Endothelial cell of umbilical vein (primary cell): ENCODE results near the gene KRT31.
"Not testable (repeated sequence)": the region's sequence is repeated elsewhere in the genome, so short reads cannot be mapped to it uniquely, and the experiment has no call there.

Experiments used
- JUN ChIP-seq: IDR thresholded peaks from 2 replicates; pipeline ENCODE4 v1.6.1; 2011; ENCODE audit warnings: borderline replicate concordance, low read depth; ENCODE audit not compliant: insufficient read length, insufficient read depth
- MYC ChIP-seq: IDR thresholded peaks from one replicate; pipeline ENCODE4 v1.6.1; 2011; ENCODE audit warnings: mild to moderate bottlenecking, low read depth, low read length
- POLR2A ChIP-seq: IDR thresholded peaks from 2 replicates; pipeline ENCODE4 v1.6.1; 2012; ENCODE audit warnings: low read depth, mild to moderate bottlenecking, control low read depth, low read length
- POLR2AphosphoS5 ChIP-seq: IDR thresholded peaks from 2 replicates; pipeline ENCODE4 v1.6.1; 2012; ENCODE audit warnings: low read depth, mild to moderate bottlenecking, control low read depth, low read length, moderate library complexity; ENCODE audit not compliant: insufficient read depth
- TF ChIP-seq, protein P1 (sequence below), 2 donors: IDR thresholded peaks; 1 replicate in 1 of 2; 2 replicates in 1 of 2; pipeline ENCODE4 v1.5.1; 2011; ENCODE audit warnings: low read length in 2 of 2, mild to moderate bottlenecking in 2 of 2, moderate library complexity in 2 of 2, control low read depth in 1 of 2, inconsistent platforms in 1 of 2, low read depth in 1 of 2; ENCODE audit not compliant: insufficient read depth in 1 of 2; ENCODE audit errors: extremely low read depth in 1 of 2

DNA sequence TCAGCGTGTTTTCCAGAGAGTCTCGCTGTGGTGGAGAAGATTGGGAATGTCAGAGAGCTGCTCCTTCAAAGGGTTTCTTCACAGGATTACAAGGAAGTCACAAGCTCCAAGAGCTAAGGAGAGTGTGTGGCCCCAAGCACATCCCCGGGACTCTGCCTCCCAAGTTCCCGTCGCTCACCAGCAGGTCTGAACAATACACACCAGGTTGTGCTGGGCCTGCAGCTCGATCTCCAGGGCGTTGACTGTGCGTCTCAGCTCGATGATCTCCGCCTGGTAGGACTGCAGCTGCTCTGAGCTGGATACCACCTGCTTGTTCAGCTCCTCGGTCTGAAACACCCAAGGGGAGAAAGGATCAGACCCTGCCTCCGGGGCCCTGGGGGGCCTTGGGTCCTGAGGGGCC, 2.4 kb downstream of the KRT31 start:
- TF ChIP-seq, protein P1, sequence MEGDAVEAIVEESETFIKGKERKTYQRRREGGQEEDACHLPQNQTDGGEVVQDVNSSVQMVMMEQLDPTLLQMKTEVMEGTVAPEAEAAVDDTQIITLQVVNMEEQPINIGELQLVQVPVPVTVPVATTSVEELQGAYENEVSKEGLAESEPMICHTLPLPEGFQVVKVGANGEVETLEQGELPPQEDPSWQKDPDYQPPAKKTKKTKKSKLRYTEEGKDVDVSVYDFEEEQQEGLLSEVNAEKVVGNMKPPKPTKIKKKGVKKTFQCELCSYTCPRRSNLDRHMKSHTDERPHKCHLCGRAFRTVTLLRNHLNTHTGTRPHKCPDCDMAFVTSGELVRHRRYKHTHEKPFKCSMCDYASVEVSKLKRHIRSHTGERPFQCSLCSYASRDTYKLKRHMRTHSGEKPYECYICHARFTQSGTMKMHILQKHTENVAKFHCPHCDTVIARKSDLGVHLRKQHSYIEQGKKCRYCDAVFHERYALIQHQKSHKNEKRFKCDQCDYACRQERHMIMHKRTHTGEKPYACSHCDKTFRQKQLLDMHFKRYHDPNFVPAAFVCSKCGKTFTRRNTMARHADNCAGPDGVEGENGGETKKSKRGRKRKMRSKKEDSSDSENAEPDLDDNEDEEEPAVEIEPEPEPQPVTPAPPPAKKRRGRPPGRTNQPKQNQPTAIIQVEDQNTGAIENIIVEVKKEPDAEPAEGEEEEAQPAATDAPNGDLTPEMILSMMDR (IDR thresholded peaks at IDR 0.05; ENCODE audit: extremely low read depth in 1 of 2, insufficient read depth in 1 of 2, low read depth in 1 of 2, low read length in 2 of 2): not testable (repeated sequence)
- TF ChIP-seq POLR2A, JUN, MYC, POLR2AphosphoS5: not testable (repeated sequence)
